Panc1 (cell line): Measurements from ENCODE around the gene ATXN7L1. TPM values are rescaled to one million over a fixed set of nuclear protein-coding genes. Genes with fewer than 3 reads are reported as not detected.

Experiments used
- ATAC-seq: fragments of 200-7000 bp; cut with Tn5 transposase; 2 replicates; pipeline ENCODE4 v1.9.1; 2020; ENCODE audit warnings: mild to moderate bottlenecking, moderate library complexity
- BruUV-seq: library from RNA; stranded (reverse); fragments of 400-500 nt; replicated peaks from 2 replicates; lab custom pipeline; 2021; lab: Mats Ljungman, UMichigan
- CTCF ChIA-PET: fragments of 300-600 bp; sonication (Branson Sonifier 250); formaldehyde crosslinking; loops from one replicate; lab custom pipeline; 2022; ENCODE audit warnings: antibody characterized with exemption; lab: Charles Lee
- POLR2A ChIA-PET: fragments of 300-600 bp; sonication (Branson Sonifier 250); formaldehyde crosslinking; loops from one replicate; lab custom pipeline; 2022; ENCODE audit warnings: antibody characterized with exemption; lab: Charles Lee
- DNase-seq: peaks from one replicate; pipeline ENCODE4 v3.0.0-alpha.2; 2010; ENCODE audit warnings: low read depth, low spot score
- H3K27ac ChIP-seq: 2 replicates; pipeline ENCODE4 v1.5.1; 2011; ENCODE audit warnings: mild to moderate bottlenecking, low read length, inconsistent platforms
- H3K27me3 ChIP-seq: fragments of 200-500 bp; sonication (Bioruptor generic); 2 replicates; pipeline ENCODE4 v1.6.0; 2014; ENCODE audit warnings: low read length, inconsistent platforms; ENCODE audit not compliant: control insufficient read depth, insufficient read depth
- H3K36me3 ChIP-seq: fragments of 200-500 bp; sonication (Bioruptor generic); 2 replicates; pipeline ENCODE4 v1.5.1; 2014; ENCODE audit warnings: inconsistent platforms, mild to moderate bottlenecking, low read length, moderate library complexity; ENCODE audit not compliant: control insufficient read depth, insufficient read depth
- H3K4me1 ChIP-seq: 2 replicates; pipeline ENCODE4 v1.5.1; 2011; ENCODE audit warnings: inconsistent platforms, mild to moderate bottlenecking, low read length, moderate library complexity; ENCODE audit not compliant: control insufficient read depth, insufficient read depth
- H3K4me3 ChIP-seq, 2 experiments: 2 replicates each; pipeline ENCODE4 v1.5.1; 2011 to 2012; ENCODE audit warnings: low read depth in 2 of 2, low read length in 2 of 2, mild to moderate bottlenecking in 2 of 2, inconsistent platforms in 1 of 2, moderate library complexity in 1 of 2
- H3K9me3 ChIP-seq: fragments of 200-500 bp; sonication (Bioruptor generic); 2 replicates; pipeline ENCODE4 v1.5.1; 2014; ENCODE audit warnings: low read depth, mild to moderate bottlenecking, inconsistent platforms, low read length, moderate library complexity; ENCODE audit not compliant: control insufficient read depth, insufficient read depth
- CTCF ChIP-seq: fragments of 450-650 bp; IDR thresholded peaks from 2 replicates; pipeline ENCODE4 v1.5.1; 2017; ENCODE audit warnings: mild to moderate bottlenecking
- POLR2AphosphoS5 ChIP-seq: IDR thresholded peaks from 2 replicates; pipeline ENCODE4 v1.6.1; 2012; ENCODE audit warnings: mild to moderate bottlenecking, low read depth, low read length, moderate library complexity
- SIN3A ChIP-seq: IDR thresholded peaks from 2 replicates; pipeline ENCODE4 v1.6.1; 2012; ENCODE audit warnings: low read depth, mild to moderate bottlenecking, low read length, moderate library complexity, borderline replicate concordance; ENCODE audit not compliant: insufficient read depth
- TCF7L2 ChIP-seq: IDR thresholded peaks from 2 replicates; pipeline ENCODE4 v1.6.1; 2011; ENCODE audit warnings: mild to moderate bottlenecking, low read depth, low read length, inconsistent platforms
- in situ Hi-C: cut with HindIII; loops from 2 replicates; pipeline ENCODE4 v1.10.0; 2016; ENCODE audit warnings: low sequenced_read_pairs, low pct_unique_long_range_greater_than_20kb
- intact Hi-C: fragments of 100-400 bp; cut with micrococcal nuclease; formaldehyde crosslinking; loops from one replicate; pipeline ENCODE4 v1.10.0; 2022; ENCODE audit not compliant: unreplicated experiment
- total RNA-seq: library from RNA; stranded (reverse); gene quantifications from one replicate; pipeline ENCODE4 v1.2.1, GENCODE V29; 2021; ENCODE audit not compliant: unreplicated experiment
- TF ChIP-seq, protein P1 (sequence below), 2 experiments: IDR thresholded peaks; 2 replicates each; pipeline ENCODE4 v1.6.1; 2011 to 2012; ENCODE audit warnings: low read depth in 2 of 2, control low read depth in 1 of 2, low read length in 1 of 2, mild to moderate bottlenecking in 1 of 2, moderate library complexity in 1 of 2; ENCODE audit not compliant: insufficient read depth in 1 of 2

ATXN7L1 gene
- total RNA-seq, 1 experiment from 2014 or later: 10.8 TPM

DNA sequence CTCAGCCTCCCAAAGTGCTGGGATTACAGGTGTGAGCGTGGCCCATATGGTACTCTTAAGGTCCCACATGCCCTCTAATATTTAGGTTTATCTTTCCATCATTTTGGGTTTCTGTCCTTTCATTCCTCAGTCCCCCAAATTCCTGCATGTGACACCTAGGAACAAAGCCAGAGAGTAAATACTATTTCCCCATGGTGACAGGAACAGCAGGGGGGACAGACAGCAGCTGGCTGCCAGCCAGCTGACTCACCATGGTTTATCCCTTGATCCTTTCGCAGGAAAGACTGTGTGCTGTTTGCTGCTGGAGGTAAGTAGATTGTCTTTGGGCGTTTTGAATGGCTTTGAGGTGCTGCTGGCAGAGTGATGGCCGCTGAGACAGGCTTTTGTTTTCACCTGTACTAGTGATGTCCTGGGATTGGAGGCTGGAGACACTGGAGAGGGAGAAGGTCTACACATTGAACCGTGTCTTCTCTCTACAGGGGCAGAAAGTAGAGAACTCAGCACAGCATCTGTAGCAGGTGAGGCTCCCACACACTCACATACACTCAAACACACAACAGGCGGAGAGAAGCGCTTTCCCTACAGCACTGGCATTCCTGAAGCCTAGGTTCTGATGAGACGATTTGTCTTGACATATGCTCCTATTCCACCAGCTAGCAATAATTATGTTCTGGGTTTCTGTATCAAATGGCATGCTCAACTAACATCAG is 211.4 kb downstream of the ATXN7L1 start:
- in situ Hi-C loops (no loop called here), intact Hi-C loops (no loop called here)
- H3K9me3 ChIP-seq: no peaks in the 10 kb centered on the region
- DNase-seq: no peak
- TF ChIP-seq, protein P1, sequence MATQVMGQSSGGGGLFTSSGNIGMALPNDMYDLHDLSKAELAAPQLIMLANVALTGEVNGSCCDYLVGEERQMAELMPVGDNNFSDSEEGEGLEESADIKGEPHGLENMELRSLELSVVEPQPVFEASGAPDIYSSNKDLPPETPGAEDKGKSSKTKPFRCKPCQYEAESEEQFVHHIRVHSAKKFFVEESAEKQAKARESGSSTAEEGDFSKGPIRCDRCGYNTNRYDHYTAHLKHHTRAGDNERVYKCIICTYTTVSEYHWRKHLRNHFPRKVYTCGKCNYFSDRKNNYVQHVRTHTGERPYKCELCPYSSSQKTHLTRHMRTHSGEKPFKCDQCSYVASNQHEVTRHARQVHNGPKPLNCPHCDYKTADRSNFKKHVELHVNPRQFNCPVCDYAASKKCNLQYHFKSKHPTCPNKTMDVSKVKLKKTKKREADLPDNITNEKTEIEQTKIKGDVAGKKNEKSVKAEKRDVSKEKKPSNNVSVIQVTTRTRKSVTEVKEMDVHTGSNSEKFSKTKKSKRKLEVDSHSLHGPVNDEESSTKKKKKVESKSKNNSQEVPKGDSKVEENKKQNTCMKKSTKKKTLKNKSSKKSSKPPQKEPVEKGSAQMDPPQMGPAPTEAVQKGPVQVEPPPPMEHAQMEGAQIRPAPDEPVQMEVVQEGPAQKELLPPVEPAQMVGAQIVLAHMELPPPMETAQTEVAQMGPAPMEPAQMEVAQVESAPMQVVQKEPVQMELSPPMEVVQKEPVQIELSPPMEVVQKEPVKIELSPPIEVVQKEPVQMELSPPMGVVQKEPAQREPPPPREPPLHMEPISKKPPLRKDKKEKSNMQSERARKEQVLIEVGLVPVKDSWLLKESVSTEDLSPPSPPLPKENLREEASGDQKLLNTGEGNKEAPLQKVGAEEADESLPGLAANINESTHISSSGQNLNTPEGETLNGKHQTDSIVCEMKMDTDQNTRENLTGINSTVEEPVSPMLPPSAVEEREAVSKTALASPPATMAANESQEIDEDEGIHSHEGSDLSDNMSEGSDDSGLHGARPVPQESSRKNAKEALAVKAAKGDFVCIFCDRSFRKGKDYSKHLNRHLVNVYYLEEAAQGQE (IDR thresholded peaks at IDR 0.05; ENCODE audit: insufficient read depth in 1 of 2, low read depth in 2 of 2, low read length in 1 of 2): no peak
- TF ChIP-seq CTCF (no peak), TCF7L2 (no peak), SIN3A (no peak), POLR2AphosphoS5 (no peak)
- no peak overlapping the region for H3K4me3 ChIP-seq
- no peaks in the 10 kb centered on the region for H3K36me3 ChIP-seq
- H3K4me1 ChIP-seq: peaks cover 5% of the 10 kb centered on the region; the same call in 1 of the 2 replicates
- H3K27me3 ChIP-seq: no peaks in the 10 kb centered on the region
- no peak overlapping the region for H3K27ac ChIP-seq
- CTCF ChIA-PET: interaction anchor here (0.5 kb wide), 1 partner anchor 112 kb away, joined by 5 read pairs; no protein-coding TSS in a partner anchor
- peak; percentile 64 for ATAC-seq
- BruUV-seq: no TSS peak
- POLR2A ChIA-PET: no interaction called here

DNA sequence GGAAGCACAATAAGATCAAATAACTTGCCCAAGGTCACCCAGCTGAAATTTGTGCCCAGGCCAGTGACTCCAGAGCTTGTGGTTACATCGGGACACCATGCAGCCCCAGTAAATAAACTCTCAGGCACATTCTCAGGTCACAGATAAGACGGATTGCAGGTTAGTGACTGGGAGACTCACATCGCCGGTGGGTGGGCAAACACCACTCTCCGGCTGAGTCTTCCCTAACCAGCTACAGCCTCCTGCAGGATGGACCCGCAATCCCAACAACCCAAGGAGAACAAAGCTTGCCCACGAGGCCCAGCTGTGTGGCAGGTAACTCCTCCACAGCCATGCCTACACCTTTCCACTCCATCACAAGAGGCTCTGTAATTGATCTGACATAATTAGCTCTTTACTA is 213.4 kb downstream of the ATXN7L1 start:
- ChIA-PET POLR2A (no interaction called here), CTCF (interaction anchor here (0.6 kb wide), 1 partner anchor 201 kb away, joined by 9 read pairs; no protein-coding TSS in a partner anchor)
- in situ Hi-C loops (no loop called here), intact Hi-C loops (no loop called here)
- BruUV-seq: no TSS peak
- no peak for TF ChIP-seq POLR2AphosphoS5
- no peak for TF ChIP-seq SIN3A
- TF ChIP-seq CTCF: no peak
- Histone ChIP-seq H3K9me3 (no peaks in the 10 kb centered on the region), H3K27ac (no peak overlapping the region), H3K27me3 (no peaks in the 10 kb centered on the region), H3K4me1 (peaks cover 5% of the 10 kb centered on the region; the same call in 1 of the 2 replicates), H3K4me3 (no peak overlapping the region), H3K36me3 (no peaks in the 10 kb centered on the region)
- DNase-seq: no peak
- no peak for ATAC-seq
